Erythroblast (primary cell): ENCODE results near the gene FCER2.

Experiments used
- GATA1 ChIP-seq: IDR thresholded peaks from 2 replicates; pipeline ENCODE4 v1.6.1; 2011; ENCODE audit warnings: low read depth, mild to moderate bottlenecking, control low read depth, low read length, moderate library complexity
- POLR2A ChIP-seq: IDR thresholded peaks from 2 replicates; pipeline ENCODE4 v1.6.1; 2011; ENCODE audit warnings: mild to moderate bottlenecking, low read length

GRCh38 chr19:7738023-7738422, 36.1 kb upstream of the FCER2 start:
- TF ChIP-seq POLR2A (no peak), GATA1 (no peak)
